ENCODE results near the gene FCRLB.

DNA sequence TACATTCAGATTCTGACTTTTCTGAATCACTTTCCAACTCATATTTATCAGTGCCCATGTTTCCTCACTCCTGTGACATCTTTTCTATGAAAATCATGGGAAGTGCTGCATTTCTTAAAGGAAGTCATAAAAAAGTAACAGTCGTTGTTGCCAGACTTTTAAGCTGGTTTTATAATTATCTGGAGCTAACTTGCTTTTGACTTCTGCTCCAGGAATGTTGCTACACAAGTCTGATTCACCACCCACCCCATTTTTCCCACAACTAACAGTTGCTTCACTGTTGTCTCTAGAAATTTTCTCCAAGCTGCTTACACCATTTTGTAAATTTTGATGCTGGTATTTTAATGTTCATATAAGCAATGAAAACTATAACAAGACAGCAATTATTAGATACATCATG lies 12.2 kb downstream of the FCRLB start:
- TF ChIP-seq, protein P1, sequence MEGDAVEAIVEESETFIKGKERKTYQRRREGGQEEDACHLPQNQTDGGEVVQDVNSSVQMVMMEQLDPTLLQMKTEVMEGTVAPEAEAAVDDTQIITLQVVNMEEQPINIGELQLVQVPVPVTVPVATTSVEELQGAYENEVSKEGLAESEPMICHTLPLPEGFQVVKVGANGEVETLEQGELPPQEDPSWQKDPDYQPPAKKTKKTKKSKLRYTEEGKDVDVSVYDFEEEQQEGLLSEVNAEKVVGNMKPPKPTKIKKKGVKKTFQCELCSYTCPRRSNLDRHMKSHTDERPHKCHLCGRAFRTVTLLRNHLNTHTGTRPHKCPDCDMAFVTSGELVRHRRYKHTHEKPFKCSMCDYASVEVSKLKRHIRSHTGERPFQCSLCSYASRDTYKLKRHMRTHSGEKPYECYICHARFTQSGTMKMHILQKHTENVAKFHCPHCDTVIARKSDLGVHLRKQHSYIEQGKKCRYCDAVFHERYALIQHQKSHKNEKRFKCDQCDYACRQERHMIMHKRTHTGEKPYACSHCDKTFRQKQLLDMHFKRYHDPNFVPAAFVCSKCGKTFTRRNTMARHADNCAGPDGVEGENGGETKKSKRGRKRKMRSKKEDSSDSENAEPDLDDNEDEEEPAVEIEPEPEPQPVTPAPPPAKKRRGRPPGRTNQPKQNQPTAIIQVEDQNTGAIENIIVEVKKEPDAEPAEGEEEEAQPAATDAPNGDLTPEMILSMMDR (IDR thresholded peaks at IDR 0.05), result no peak
- TF ChIP-seq EP300 (IDR thresholded peaks at IDR 0.05), result no peak
- no peak for TF ChIP-seq POLR2A (IDR thresholded peaks at IDR 0.05)
- no peak for TF ChIP-seq POLR2AphosphoS5 (IDR thresholded peaks at IDR 0.05)
